Epithelial cell of prostate (primary cell): ENCODE results near the gene P4HTM.
A peak's percentile ranks its signal among the peaks of the same experiment; 100 is the strongest.

Experiments used
- DNase-seq: peaks from one replicate; pipeline ENCODE4 v3.0.0-alpha.2; 2011; ENCODE audit warnings: low read depth, low spot score
- H3K27ac ChIP-seq: fragments of 450-650 bp; 2 replicates; pipeline ENCODE4 v1.5.1; 2017; ENCODE audit warnings: mild to moderate bottlenecking

Gene P4HTM

DNA sequence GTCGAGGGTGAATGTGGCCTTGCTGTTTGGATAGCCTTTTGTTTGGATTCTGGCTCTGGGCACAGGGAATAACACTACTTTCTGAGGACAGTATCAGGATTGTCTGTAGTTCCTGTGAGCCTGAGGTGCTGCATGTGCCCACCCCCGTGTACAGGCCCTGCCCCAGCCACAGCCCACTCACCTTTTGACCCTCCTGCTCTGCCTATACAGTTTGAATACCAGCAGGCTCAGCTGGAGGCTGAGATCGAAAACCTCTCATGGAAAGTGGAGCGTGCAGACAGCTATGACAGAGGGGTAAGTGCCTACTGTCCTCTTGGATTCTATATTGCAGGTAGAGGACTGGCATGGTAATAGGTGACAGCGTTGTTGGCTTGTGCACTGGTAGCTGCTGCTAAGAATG lies 7.4 kb upstream of the P4HTM start:
- no peak for DNase-seq

DNA sequence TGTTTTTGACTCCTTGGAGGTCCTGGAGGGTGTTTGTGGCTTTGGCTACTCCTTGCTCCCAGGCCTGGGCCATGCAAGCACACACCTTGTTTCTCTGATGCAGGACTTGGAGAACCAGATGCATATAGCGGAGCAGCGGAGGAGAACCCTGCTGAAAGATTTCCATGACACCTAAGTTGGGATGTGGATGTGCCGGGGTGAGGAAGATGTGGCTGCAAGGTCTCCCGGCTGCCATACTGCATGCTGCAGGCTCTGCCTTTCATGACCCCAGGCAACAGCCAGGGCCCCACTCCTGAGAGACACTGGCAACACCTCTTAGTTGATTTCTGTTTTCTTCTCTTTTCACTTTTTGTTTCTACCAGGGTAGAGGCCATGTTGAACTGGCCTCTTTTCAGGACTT lies 6.9 kb upstream of the P4HTM start:
- H3K27ac ChIP-seq, result no peak overlapping the region
- DNase-seq, result no peak

More for the DNA sequence above, 7.4 kb upstream of the P4HTM start:
- no peak overlapping the region for H3K27ac ChIP-seq

DNA sequence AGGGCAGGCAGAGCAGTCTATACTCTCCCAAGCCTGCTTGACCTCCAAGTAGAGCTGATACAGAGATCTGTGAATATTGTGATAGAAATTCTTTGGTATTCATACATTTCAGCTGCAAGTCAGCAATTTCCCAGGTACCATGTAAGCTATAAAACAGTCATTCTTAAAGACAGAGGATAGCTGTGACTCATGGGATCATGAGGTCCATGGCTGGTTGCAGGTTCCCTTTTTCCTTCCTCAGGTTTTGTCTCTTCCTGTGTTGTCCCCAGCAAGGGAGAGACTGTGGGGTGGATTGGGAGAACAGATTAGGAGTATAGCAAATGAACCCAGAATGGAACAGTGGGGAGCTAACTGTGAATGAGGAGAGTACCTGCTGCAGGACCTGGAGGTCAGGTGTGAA lies 5.4 kb upstream of the P4HTM start:
- no peak for DNase-seq
- peak overlapping the region; percentile 9 for H3K27ac ChIP-seq

DNA sequence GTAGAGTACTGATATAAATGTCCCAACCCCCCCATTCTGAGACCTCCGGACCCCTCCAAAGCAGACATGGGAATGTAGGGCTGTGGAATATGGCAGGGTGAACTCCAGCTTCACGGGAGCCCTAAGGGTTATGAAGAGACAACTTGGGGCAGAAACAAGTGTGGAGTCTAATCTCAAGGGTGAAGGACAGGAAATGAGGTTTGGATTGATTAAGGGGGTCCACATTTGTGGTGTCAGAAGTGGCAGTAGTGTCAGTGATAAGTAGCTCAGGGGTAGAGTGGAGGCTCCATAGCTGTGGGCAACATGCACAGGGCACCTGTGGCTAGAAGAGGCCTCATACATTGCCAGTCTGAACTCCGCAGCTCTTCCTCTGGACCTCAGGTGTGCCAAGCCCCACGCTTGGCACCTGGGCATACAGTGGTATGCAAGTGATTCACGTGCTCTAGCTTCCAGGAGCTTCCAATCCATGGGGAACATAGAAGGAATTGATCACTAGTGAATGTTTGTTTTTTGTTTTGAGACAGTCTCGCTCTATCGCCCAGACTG lies 4.1 kb upstream of the P4HTM start:
- DNase-seq, result no peak
- no peak overlapping the region for H3K27ac ChIP-seq

DNA sequence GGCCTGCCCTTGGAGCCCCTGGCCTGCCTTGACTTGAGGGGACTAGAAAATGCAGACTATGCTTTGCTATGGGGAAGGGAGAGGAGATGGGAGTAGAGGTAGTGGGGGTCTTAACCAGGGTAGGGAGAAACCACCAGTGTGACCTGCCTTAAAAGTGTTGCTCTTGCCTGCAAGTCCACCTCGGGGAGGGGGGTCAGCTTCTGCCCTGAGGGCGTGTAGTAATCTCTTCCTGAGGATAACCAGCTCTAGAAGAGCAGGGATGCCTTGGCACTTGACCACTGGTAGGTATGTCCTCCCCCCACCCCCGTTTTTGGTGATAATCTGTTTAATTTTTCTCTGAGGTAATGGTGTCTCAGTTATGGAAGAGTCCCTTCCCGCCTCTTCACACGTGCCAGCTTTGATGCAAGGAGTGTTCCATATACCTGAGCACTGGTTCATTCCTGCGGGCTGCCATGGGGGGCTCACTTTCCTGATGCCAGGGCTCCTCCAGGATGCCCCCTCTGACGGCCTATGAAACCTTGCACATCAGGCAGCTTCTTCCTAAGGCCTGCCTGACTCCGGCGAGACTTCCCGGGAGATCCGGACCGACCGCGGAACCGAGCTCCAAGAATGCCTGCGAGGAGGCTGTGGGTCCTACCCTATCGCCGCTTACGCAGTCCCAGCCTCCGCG lies 780 bp upstream of the P4HTM start:
- no peak for DNase-seq
- H3K27ac ChIP-seq, result peak overlapping the region; percentile 49

DNA sequence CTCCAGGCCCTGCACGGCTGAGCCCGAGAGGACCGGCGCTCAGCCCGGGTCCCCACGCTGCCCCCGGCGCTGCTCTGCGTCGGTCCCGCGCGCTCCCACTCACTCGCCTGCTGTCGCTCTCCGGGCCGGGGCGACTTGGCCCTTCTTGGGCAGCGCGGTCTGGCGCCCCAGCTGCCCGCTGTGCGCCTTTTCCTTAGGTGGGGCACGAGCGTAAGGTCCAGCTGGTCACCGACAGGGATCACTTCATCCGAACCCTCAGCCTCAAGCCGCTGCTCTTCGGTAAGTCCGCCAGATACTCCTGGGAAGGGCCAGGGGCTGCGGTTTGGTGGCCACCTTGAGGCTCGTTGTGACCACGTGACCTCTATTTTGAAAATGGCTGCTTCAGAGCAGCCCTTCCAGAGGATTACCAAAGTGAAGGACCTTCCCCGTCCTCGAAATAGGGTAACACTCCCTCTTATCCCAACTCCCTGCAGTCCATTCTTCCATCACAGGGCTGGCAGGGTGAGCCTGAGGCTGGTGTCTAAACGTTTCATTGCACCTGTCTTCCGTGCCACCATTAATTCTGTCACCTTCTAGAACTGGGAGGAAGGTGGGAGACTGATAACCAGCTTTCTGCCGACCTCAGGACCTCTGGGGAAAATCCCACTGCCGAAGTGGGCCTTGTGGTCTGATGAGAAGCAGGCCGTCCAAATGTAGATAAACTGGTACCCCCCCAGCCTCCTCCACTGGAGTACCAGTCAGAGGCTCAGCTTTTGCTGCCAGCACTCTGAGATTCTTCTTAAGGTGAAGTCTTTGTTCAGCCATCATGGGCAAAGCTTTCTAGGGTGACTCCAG lies 812 bp downstream of the P4HTM start:
- no peak for DNase-seq
- peak overlapping the region; percentile 49 for H3K27ac ChIP-seq

DNA sequence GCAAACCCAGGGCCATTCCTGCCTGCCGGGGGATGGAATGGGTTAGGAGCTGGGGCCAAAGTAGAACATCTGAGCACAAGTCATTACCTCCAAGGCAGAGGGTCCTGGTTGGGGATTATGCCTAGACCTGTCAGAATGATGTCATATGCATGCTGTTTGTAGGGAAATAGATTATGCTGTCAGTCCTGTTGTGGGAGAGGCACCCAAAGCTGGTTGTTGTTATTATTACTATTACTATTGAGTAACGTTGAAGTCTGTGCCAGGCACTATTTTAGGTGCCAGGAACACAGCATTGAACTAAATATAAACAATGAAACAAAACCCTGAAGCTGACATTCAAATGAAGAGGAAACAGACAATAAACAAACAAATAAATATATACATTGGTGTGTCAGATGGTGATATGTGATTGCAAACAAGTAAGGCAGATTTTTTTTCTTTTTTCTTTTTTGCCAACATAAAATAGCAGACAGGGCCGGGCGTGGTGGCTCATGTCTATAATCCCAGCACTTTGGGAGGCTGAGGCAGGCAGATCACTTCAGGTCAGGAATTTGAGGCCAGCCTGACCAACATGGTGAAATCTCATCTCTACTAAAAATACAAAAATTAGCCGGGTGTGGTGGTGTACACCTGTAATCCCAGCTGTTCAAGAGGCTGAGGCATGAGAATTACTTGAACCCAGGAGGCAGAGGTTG lies 2.0 kb downstream of the P4HTM start:
- no peak overlapping the region for H3K27ac ChIP-seq
- DNase-seq, result no peak

DNA sequence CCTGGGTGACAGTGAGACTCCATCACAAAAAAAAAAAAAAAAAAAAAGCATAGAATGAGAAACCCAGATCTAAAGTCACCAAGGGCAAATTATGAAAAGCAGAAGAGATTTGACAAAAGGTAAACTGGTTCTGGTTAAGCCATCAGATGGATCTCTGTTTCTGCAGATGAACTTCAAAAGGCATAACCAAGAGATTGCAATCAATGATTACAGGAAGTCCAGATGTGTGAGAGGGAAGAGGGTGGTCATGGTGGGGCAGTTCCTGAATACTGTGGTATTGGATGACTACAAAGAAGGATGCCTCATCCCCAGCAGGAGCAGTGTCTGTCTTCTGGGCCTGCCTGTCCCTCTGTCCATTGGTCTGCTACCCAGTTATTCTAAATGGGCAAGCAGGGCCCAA lies 3.8 kb downstream of the P4HTM start:
- no peak overlapping the region for H3K27ac ChIP-seq
- DNase-seq, result no peak

DNA sequence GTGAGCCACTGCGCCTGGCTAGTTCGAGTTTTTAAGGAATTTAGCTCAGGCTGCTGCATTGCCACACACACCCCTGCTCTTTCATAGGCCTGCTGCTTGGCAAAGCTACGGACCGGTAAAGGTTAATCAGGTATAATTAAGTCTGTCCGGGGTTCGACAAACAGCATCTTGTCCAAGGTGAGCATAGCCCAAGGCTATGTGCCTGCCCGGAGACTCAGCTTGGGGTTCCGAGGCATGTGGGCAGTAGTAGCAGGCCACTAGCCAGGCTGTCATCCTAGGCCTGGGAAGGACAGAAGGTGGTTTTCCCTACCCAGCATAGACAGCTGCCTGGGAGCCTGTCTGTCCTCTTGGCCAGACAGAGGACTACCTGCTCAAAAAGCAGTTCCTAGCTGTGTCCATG lies 6.6 kb downstream of the P4HTM start:
- no peak for DNase-seq
- no peak overlapping the region for H3K27ac ChIP-seq

DNA sequence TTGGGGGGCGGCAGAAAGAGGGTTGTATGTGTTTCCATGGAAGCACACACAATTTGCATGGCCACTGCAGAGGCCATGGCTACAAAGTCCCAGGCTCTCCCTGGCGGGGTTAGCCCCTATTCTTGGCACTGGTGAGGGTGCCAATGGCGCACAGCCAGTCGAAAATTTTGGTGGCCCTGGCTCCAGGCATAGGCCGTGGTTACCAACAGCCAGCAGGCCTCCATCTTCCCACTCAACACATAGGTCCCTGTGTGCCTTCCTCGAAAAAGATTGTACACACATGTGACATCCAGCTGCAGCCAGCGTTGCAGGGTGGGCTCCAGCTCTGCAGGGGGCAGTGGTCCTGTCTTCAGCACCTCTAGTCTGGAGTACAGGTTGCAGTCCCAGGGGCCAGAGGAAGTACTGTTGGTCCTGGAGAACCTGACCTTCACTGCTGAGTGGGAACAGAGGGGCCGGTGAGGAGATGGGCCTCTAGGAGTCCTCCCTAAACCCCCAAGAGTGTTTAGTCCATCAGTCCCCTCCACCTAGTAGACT lies 7.1 kb downstream of the P4HTM start:
- no peak overlapping the region for H3K27ac ChIP-seq
- no peak for DNase-seq

DNA sequence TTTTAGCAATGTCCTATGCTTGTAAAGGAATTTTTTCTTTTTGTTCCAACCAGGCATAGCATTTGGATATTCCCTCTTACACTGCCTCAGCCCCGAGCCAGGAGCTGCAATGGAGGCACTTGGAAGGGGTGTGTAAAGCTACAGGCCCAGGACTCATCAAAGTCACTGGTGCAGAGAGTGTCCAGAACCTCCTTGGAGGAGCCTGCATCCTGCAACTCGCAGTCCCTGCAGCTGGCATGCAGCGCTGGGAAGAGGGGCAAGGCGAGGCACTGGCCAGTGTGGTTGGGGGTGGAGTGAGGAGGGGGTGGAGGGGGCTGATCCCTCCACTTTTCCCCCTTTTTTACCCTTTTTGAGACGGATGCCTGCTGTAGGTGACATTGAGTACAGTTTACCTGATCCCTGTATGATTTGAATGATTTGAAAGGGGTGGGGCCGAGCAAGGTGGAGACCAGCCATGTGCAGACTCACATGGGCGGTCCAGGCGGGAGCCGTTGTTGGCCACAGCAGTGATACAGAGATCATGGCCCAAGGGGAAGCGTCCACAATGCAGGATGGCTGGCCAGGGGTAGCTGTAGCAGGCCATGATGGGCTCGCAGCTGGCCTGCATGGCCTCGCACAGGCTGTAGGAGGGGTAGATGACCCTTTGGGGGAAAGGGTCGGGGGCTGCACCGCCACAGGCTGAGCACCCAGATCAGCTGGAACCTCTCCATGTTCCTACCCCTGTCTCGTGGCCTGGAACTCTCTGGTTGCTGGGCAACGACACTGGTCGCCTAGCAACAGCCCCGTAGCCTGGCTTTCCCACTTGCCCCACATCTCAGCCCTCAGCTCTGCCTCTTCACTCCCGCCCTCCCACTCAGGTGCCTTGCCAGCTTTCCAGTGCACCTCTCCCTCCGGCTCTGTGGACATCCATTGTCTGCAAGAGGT lies 7.9 kb downstream of the P4HTM start:
- DNase-seq, result no peak
- no peak overlapping the region for H3K27ac ChIP-seq

DNA sequence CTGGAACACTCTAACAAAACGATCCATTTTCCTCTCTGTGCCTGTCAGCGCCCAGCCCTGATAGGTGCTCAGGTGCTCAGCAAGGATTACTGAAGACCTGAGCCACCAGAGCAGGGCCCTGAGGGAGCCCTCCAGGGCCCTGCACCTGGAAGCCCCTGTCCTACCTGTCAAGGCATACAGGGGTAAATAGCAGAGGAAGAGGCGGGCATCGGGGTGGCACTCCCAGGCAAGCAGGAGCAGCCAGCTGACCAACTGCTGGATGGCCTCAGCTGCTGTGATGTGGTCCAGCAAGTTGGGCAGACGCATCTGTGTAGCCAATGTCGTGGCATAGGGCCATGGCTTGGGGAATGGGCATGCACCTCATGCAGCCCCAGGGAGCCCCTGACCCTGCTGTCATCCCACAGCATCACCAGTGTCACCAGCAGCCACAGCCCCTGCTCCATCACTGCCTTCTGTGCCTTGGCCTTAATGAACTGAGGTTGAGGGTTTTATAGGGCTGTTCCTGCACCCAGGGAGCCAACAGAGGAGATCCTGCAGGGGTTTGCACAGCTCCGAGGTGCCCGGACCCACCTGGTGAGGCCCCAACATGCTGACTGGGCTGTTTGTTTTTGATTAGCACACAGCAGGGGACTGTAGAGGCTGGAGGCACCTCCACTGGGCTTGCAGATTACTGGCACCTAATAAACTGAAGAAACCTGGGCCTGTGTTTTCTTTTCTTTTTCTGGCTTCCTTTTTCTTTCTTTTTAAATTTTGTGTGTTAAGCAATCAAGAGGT lies 9.2 kb downstream of the P4HTM start:
- H3K27ac ChIP-seq, result no peak overlapping the region
- no peak for DNase-seq

DNA sequence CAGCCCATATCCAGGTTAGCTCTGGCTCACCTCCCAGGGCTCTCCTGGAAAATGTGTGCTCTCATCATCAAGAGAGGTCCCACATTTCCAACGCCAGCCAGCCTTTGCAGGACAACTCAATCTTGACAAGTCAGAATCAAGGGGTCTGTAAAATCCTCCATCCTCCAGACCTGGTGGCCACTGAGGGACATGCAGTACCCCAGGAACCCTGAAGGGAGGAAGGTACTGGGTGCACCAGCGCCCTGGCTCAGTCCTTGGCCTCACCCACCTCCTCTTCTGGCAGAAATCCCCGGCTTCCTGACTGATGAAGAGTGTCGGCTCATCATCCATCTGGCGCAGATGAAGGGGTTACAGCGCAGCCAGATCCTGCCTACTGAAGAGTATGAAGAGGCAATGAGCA lies 11.1 kb downstream of the P4HTM start:
- no peak overlapping the region for H3K27ac ChIP-seq
- DNase-seq, result no peak

DNA sequence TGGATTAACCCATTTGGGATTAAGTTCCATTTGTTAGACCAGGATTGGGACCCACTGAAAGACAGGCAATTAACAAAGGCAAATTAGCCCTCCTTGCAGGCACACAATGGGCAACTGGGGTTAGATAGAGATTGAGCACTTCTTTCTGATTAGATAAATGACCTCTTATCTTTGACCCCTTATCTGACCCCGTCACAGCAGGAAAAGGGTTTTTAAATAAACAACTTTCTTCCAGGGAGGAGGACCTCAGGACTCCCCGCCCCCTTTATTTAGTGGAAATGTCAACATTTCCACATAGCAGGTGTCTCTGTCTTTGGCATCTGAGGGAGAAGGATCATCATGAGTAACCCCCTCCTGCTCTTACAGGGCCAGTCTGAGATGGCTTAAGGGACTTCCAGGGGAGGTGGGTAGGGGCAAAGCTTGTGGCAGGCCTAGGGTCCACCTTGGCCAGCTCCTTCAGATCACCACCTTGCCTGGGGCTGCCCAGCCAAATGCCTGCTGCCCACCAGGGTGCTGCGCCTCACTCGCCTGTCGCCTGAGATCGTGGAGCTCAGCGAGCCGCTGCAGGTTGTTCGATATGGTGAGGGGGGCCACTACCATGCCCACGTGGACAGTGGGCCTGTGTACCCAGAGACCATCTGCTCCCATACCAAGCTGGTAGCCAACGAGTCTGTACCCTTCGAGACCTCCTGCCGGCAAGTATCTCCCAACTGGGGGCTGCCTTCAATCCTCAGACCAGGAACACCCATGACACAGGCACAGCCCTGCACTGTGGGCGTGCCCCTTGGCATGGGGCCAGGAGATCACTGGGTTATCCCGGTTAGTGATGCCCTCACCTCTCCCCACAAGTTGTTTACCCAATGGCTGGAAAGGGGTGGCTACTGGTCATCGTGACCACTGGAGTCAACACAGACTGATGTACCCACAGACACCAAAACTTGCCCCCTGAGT lies 14.6 kb downstream of the P4HTM start:
- no peak for DNase-seq
- H3K27ac ChIP-seq, result no peak overlapping the region

DNA sequence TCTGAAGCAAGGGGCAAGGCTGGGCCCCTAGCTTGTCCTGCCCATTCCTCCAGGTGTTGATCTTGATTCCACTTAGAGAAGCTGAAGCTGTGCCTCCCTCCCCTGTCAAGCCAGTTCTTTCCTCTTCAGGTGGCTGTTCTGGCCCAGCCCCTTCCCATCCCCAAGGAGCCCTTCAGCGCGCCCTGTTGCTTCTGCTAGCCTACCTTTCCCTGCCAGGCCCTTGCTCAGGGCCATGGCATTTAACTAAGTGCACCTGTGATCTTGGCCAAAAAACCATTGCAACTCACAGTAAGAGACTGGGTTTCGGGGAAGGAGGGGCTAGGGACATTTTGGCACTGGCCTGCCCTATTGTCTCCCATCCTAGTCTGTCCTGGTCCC lies 15.3 kb downstream of the P4HTM start:
- DNase-seq, result no peak
- H3K27ac ChIP-seq, result no peak overlapping the region

DNA sequence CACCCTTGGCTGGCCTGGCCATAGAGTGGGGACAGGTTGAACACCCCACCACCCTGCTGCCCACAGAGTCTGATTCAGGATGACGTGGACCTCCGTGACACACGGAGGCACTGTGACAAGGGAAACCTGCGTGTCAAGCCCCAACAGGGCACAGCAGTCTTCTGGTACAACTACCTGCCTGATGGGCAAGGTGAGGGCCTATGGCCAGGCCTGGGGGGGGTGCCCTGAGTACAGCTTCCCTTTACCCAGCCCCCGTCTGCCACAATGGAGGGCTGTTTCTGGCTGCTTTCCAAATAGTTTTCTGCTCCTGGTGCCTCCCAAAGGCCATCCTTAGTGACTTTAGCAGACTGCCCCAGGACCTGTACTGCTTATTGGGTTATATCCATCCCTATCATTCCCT lies 16.0 kb downstream of the P4HTM start:
- DNase-seq, result no peak
- no peak overlapping the region for H3K27ac ChIP-seq

DNA sequence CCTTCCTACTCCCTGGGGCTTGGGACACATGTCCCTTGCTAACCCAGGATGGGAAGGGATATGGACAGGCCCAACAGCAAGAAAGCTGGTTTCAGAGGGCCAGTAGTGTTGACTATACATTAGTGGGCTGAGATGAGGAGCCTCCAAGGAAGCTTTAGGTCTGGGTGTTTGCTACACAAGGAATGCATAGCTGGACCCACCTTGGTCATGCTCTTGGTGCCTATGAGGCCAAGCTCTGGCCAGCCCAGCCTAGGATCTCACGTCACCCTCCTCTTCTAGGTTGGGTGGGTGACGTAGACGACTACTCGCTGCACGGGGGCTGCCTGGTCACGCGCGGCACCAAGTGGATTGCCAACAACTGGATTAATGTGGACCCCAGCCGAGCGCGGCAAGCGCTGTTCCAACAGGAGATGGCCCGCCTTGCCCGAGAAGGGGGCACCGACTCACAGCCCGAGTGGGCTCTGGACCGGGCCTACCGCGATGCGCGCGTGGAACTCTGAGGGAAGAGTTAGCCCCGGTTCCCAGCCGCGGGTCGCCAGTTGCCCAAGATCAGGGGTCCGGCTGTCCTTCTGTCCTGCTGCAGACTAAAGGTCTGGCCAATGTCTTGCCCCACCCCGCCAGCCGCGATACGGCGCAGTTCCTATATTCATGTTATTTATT lies 16.5 kb downstream of the P4HTM start:
- DNase-seq, result no peak
- peak overlapping the region; percentile 84 for H3K27ac ChIP-seq
